Liver (tissue), 9 donors: Measurements from ENCODE around the gene BGN. TPM values are rescaled to one million over a fixed set of nuclear protein-coding genes. Genes with fewer than 3 reads are reported as not detected.

Experiments
- DNase-seq: peaks from one replicate; pipeline ENCODE4 v3.0.0-alpha.2; 2017; ENCODE audit warnings: low spot score
- H3K27ac ChIP-seq, 2 donors: one replicate each; pipeline ENCODE4 v1.7.0; 2013; ENCODE audit warnings: inconsistent platforms in 2 of 2, low read length in 2 of 2, control low read depth in 1 of 2, low read depth in 1 of 2, mild to moderate bottlenecking in 1 of 2
- H3K27me3 ChIP-seq, 4 donors: one replicate each; pipeline versions ENCODE4 v1.6.1 to v1.7.0; 2013; ENCODE audit warnings: low read length in 3 of 4, inconsistent platforms in 1 of 4, mild to moderate bottlenecking in 1 of 4, moderate library complexity in 1 of 4; ENCODE audit not compliant: control insufficient read depth in 4 of 4, insufficient read depth in 4 of 4
- H3K36me3 ChIP-seq, 4 donors: one replicate each; pipeline versions ENCODE4 v1.6.1 to v1.7.0; 2013; ENCODE audit warnings: low read length in 3 of 4, mild to moderate bottlenecking in 3 of 4, low read depth in 1 of 4, moderate library complexity in 1 of 4; ENCODE audit not compliant: control insufficient read depth in 4 of 4, insufficient read depth in 3 of 4
- H3K4me1 ChIP-seq, 4 donors: one replicate each; pipeline versions ENCODE4 v1.6.1 to v1.7.0; 2013; ENCODE audit warnings: low read length in 3 of 4, mild to moderate bottlenecking in 3 of 4, moderate library complexity in 1 of 4; ENCODE audit not compliant: control insufficient read depth in 4 of 4, insufficient read depth in 4 of 4
- H3K4me3 ChIP-seq, 3 donors: one replicate each; pipeline versions ENCODE4 v1.6.1 to v1.7.0; 2013; ENCODE audit warnings: low read length in 3 of 3, control low read depth in 1 of 3, low read depth in 1 of 3, mild to moderate bottlenecking in 1 of 3
- H3K9ac ChIP-seq, 2 donors: one replicate each; pipeline ENCODE4 v1.7.0; 2013; ENCODE audit warnings: low read length in 2 of 2, mild to moderate bottlenecking in 2 of 2, moderate library complexity in 2 of 2, control low read depth in 1 of 2, low read depth in 1 of 2
- H3K9me3 ChIP-seq, 4 donors: one replicate each; pipeline versions ENCODE4 v1.6.1 to v1.7.0; 2013; ENCODE audit warnings: low read length in 3 of 4; ENCODE audit not compliant: control insufficient read depth in 4 of 4
- ATF3 ChIP-seq: IDR thresholded peaks from 2 replicates; pipeline ENCODE4 v1.6.1; 2016; ENCODE audit warnings: antibody characterized with exemption
- CTCF ChIP-seq: fragments of 150-350 bp; IDR thresholded peaks from 2 replicates; pipeline ENCODE4 v1.5.1; 2017; ENCODE audit warnings: improper control_type of control experiment, low read depth, low read length; ENCODE audit not compliant: missing input control
- EGR1 ChIP-seq, 2 donors: IDR thresholded peaks; 2 replicates each; pipeline ENCODE4 v1.6.1; 2016 to 2018; ENCODE audit warnings: antibody characterized with exemption in 2 of 2, low read depth in 2 of 2
- FOXA1 ChIP-seq: IDR thresholded peaks from 2 replicates; pipeline ENCODE4 v1.6.1; 2016; ENCODE audit warnings: antibody characterized with exemption
- FOXA2 ChIP-seq: IDR thresholded peaks from 2 replicates; pipeline ENCODE4 v1.6.1; 2016; ENCODE audit warnings: antibody characterized with exemption
- GABPA ChIP-seq, 2 donors: IDR thresholded peaks in 1 of 2; conservative IDR thresholded peaks in 1 of 2; 2 replicates each; pipeline ENCODE4 v1.6.1; 2016; ENCODE audit warnings: antibody characterized with exemption in 2 of 2, mild to moderate bottlenecking in 1 of 2, moderate library complexity in 1 of 2
- HNF4A ChIP-seq, 2 donors: conservative IDR thresholded peaks; 2 replicates each; pipeline ENCODE4 v1.6.1; 2016; ENCODE audit warnings: antibody characterized with exemption in 2 of 2, mild to moderate bottlenecking in 2 of 2
- HNF4G ChIP-seq: IDR thresholded peaks from 2 replicates; pipeline ENCODE4 v1.6.1; 2016; ENCODE audit warnings: antibody characterized with exemption
- JUND ChIP-seq, 2 donors: IDR thresholded peaks; 2 replicates each; pipeline ENCODE4 v1.6.1; 2016; ENCODE audit warnings: antibody characterized with exemption in 2 of 2
- MAX ChIP-seq: IDR thresholded peaks from 2 replicates; pipeline ENCODE4 v1.6.1; 2016; ENCODE audit warnings: antibody characterized with exemption
- NR2F2 ChIP-seq: IDR thresholded peaks from 2 replicates; pipeline ENCODE4 v1.6.1; 2016; ENCODE audit warnings: antibody characterized with exemption
- RAD21 ChIP-seq, 2 donors: IDR thresholded peaks; 2 replicates each; pipeline ENCODE4 v1.6.1; 2016; ENCODE audit warnings: antibody characterized with exemption in 2 of 2, mild to moderate bottlenecking in 2 of 2
- REST ChIP-seq: IDR thresholded peaks from 2 replicates; pipeline ENCODE4 v1.6.1; 2016; ENCODE audit warnings: antibody characterized with exemption, mild to moderate bottlenecking
- RXRA ChIP-seq, 2 donors: IDR thresholded peaks; 2 replicates each; pipeline ENCODE4 v1.6.1; 2017 to 2018; ENCODE audit warnings: antibody characterized with exemption in 2 of 2, mild to moderate bottlenecking in 1 of 2
- SP1 ChIP-seq: IDR thresholded peaks from 2 replicates; pipeline ENCODE4 v1.6.1; 2018; ENCODE audit warnings: antibody characterized with exemption, mild to moderate bottlenecking
- TAF1 ChIP-seq: conservative IDR thresholded peaks from 2 replicates; pipeline ENCODE4 v1.6.1; 2016; ENCODE audit warnings: antibody characterized with exemption, mild to moderate bottlenecking
- YY1 ChIP-seq: IDR thresholded peaks from 2 replicates; pipeline ENCODE4 v1.6.1; 2016; ENCODE audit warnings: antibody characterized with exemption, mild to moderate bottlenecking
- ZBTB33 ChIP-seq: IDR thresholded peaks from 2 replicates; pipeline ENCODE4 v1.6.1; 2016; ENCODE audit warnings: antibody characterized with exemption
- WGBS: extraction: QIAGEN DNeasy Blood & Tissue Kit; methylation state at CpG from one replicate; pipeline ENCODE4 v1.1.7; 2013; 5-methylcytosine and 5-hydroxymethylcytosine counted together
- polyA plus RNA-seq, 2 donors: library from polyadenylated mRNA; stranded (reverse) in 1 of 2; unstranded in 1 of 2; fragments of 200-250 nt in 1 of 2; fragments of >200 nt in 1 of 2; fragmentation: Nextera tagmentation in 1 of 2; extraction: Ambion mirVana in 1 of 2; gene quantifications; one replicate each; pipeline versions ENCODE4 v1.2.1 to v1.2.3, GENCODE V29; 2013 to 2015
- total RNA-seq, 2 donors: library from RNA; depleted of rRNA; stranded (reverse); fragments of >200 nt; gene quantifications; one replicate each; pipeline ENCODE4 v1.2.3, GENCODE V29; 2014
- donor health status: healthy.
- donor health status: healthy.
- donor health status: healthy.
- donor health status: healthy.
- donor health status: healthy.

BGN gene
- total and polyA plus RNA-seq, 4 donors = 11.7 to 131 (median 44.8) TPM

GRCh38 chrX:153449368-153450113, 45.2 kb upstream of the BGN start:
- TF ChIP-seq HNF4A (conservative IDR thresholded peaks at IDR 0.05) (no peak), EGR1 (IDR thresholded peaks at IDR 0.05; ENCODE audit: low read depth in 2 of 2) (no peak), HNF4G (no peak), REST (no peak), FOXA2 (no peak), ZBTB33 (no peak), MAX (no peak), ATF3 (no peak), RAD21 (IDR thresholded peaks at IDR 0.05) (no peak), YY1 (no peak), GABPA (IDR thresholded peaks at IDR 0.05 in 1 of 2, conservative IDR thresholded peaks at IDR 0.05 in 1 of 2) (no peak), CTCF (no peak), NR2F2 (no peak), JUND (IDR thresholded peaks at IDR 0.05) (no peak), SP1 (no peak), RXRA (IDR thresholded peaks at IDR 0.05) (no peak), TAF1 (no peak), FOXA1 (no peak)
- Histone ChIP-seq H3K4me1 (no peaks in the 10 kb centered on the region), H3K27me3 (no peaks in the 10 kb centered on the region), H3K4me3 (no peak overlapping the region), H3K9me3 (no peaks in the 10 kb centered on the region), H3K36me3 (peaks cover 0 to 3% (median 0%) of the 10 kb centered on the region in 4 donors), H3K9ac (no peak overlapping the region), H3K27ac (no peak overlapping the region)
- DNase-seq = no peak
- 98% methylated on average over 15 of the region's 15 CpGs for WGBS
